GM12878 (cell line): ENCODE measurements around the gene FOXK1.
"Not testable (repeated sequence)": the region's sequence is repeated elsewhere in the genome, so short reads cannot be mapped to it uniquely, and the experiment has no call there.

Experiments
- EP300 ChIP-seq, 2 experiments: fragments of 150-350 bp in 1 of 2; IDR thresholded peaks; 2 replicates each; pipeline ENCODE4 v1.6.1; 2011 to 2012; ENCODE audit warnings: low read depth in 2 of 2, low read length in 2 of 2, borderline replicate concordance in 1 of 2, improper control_type of control experiment in 1 of 2, inconsistent platforms in 1 of 2; ENCODE audit not compliant: control insufficient read depth in 1 of 2
- JUND ChIP-seq: IDR thresholded peaks from 2 replicates; pipeline ENCODE4 v1.6.1; 2012; ENCODE audit warnings: low read depth, mild to moderate bottlenecking, low read length, improper control_type of control experiment, moderate library complexity
- MXI1 ChIP-seq: fragments of 150-350 bp; IDR thresholded peaks from 2 replicates; pipeline ENCODE4 v1.6.1; 2011; ENCODE audit warnings: low read depth, mild to moderate bottlenecking, inconsistent platforms, low read length, improper control_type of control experiment
- SMARCA5 ChIP-seq: fragments of 450-650 bp; IDR thresholded peaks from 2 replicates; pipeline ENCODE4 v1.6.1; 2017; ENCODE audit warnings: mild to moderate bottlenecking
- SPI1 ChIP-seq: IDR thresholded peaks from 2 replicates; pipeline ENCODE4 v1.6.1; 2011; ENCODE audit warnings: low read depth, mild to moderate bottlenecking, low read length, moderate library complexity, borderline replicate concordance; ENCODE audit not compliant: insufficient read depth
- TF ChIP-seq, protein P1 (sequence below): fragments of 450-650 bp; IDR thresholded peaks from 2 replicates; pipeline ENCODE4 v1.6.1; 2014; ENCODE audit warnings: mild to moderate bottlenecking
- TF ChIP-seq, protein P2 (sequence below), 3 experiments: IDR thresholded peaks in 2 of 3; conservative IDR thresholded peaks in 1 of 3; 2 replicates each; pipeline ENCODE4 v1.5.1; 2011; ENCODE audit warnings: low read depth in 3 of 3, low read length in 3 of 3, mild to moderate bottlenecking in 3 of 3, control low read depth in 2 of 3, moderate library complexity in 2 of 3, inconsistent platforms in 1 of 3, mixed read lengths in 1 of 3; ENCODE audit not compliant: control insufficient read depth in 2 of 3, insufficient read depth in 1 of 3; ENCODE audit errors: extremely low read depth in 1 of 3
- TF ChIP-seq, protein P3 (sequence below): IDR thresholded peaks from 2 replicates; pipeline ENCODE4 v1.6.1; 2012; ENCODE audit warnings: low read depth, low read length, improper control_type of control experiment

DNA sequence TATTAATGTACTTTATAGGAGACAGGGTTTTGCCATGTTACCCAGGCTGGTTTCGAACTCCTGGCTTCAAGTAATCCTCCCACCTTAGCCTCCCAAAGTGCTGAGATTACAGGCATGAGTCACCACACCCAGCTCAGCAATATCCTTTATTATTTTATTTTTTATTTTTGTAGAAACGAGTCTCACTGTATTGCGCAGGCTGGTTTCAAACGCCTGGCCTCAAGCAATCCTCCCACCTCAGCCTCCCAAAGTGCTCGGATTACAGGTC lies 39.0 kb upstream of the FOXK1 start:
- TF ChIP-seq, protein P1, sequence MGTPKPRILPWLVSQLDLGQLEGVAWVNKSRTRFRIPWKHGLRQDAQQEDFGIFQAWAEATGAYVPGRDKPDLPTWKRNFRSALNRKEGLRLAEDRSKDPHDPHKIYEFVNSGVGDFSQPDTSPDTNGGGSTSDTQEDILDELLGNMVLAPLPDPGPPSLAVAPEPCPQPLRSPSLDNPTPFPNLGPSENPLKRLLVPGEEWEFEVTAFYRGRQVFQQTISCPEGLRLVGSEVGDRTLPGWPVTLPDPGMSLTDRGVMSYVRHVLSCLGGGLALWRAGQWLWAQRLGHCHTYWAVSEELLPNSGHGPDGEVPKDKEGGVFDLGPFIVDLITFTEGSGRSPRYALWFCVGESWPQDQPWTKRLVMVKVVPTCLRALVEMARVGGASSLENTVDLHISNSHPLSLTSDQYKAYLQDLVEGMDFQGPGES, result not testable (repeated sequence)
- TF ChIP-seq JUND; MXI1; SPI1; EP300 (IDR thresholded peaks at IDR 0.05; ENCODE audit: borderline replicate concordance in 1 of 2, control insufficient read depth in 1 of 2, low read depth in 2 of 2, low read length in 2 of 2); SMARCA5: not testable (repeated sequence)
- TF ChIP-seq, protein P2, sequence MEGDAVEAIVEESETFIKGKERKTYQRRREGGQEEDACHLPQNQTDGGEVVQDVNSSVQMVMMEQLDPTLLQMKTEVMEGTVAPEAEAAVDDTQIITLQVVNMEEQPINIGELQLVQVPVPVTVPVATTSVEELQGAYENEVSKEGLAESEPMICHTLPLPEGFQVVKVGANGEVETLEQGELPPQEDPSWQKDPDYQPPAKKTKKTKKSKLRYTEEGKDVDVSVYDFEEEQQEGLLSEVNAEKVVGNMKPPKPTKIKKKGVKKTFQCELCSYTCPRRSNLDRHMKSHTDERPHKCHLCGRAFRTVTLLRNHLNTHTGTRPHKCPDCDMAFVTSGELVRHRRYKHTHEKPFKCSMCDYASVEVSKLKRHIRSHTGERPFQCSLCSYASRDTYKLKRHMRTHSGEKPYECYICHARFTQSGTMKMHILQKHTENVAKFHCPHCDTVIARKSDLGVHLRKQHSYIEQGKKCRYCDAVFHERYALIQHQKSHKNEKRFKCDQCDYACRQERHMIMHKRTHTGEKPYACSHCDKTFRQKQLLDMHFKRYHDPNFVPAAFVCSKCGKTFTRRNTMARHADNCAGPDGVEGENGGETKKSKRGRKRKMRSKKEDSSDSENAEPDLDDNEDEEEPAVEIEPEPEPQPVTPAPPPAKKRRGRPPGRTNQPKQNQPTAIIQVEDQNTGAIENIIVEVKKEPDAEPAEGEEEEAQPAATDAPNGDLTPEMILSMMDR (IDR thresholded peaks at IDR 0.05 in 2 of 3, conservative IDR thresholded peaks at IDR 0.05 in 1 of 3; ENCODE audit: control insufficient read depth in 2 of 3, extremely low read depth in 1 of 3, insufficient read depth in 1 of 3, low read depth in 3 of 3, low read length in 3 of 3), result not testable (repeated sequence)
- TF ChIP-seq, protein P3, sequence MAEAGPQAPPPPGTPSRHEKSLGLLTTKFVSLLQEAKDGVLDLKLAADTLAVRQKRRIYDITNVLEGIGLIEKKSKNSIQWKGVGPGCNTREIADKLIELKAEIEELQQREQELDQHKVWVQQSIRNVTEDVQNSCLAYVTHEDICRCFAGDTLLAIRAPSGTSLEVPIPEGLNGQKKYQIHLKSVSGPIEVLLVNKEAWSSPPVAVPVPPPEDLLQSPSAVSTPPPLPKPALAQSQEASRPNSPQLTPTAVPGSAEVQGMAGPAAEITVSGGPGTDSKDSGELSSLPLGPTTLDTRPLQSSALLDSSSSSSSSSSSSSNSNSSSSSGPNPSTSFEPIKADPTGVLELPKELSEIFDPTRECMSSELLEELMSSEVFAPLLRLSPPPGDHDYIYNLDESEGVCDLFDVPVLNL, result not testable (repeated sequence)
